Activated CD8-positive, alpha-beta memory T cell treated with anti-CD3 and anti-CD28 coated beads for 4 hours (primary cell): Measurements from ENCODE around the gene UBALD2.
"Not testable (repeated sequence)": the region's sequence is repeated elsewhere in the genome, so short reads cannot be mapped to it uniquely, and the experiment has no call there.

Experiments
- DNase-seq, 2 donors: peaks; one replicate each; pipeline ENCODE4 v3.0.0-alpha.2; 2020; ENCODE audit warnings: low read depth in 2 of 2

The UBALD2 gene

DNA sequence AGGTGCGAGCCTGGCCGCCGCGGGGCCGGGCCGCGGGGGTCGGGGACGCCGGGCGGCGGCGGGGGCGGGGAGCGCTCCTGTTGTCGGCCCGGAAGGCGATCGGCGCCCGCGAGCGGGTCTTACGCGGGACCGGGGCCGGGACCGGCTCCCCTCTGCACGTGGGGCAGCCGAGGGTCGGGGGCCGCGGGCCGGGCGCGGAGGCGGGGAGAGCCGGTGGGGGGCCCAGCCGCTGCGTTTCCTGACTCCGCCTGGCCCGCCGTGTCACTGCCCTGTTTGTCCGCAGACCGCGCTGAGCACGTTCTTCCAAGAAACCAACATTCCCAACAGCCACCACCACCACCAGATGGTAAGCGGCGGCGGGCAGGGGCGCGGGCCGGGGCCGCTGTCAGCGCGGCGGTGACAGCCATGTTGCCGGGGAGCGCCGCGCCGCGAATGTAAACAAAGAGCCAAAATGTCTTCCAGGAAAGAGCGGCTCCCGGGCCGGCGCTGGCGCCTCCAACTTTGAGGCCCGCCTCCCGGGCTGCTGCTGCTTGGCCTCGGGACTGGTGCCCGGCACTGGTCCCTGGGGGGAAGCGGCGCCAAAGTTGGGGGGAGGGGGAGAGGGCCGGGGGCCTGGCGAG, 586 bp downstream of the UBALD2 start:
- no peak for DNase-seq

DNA sequence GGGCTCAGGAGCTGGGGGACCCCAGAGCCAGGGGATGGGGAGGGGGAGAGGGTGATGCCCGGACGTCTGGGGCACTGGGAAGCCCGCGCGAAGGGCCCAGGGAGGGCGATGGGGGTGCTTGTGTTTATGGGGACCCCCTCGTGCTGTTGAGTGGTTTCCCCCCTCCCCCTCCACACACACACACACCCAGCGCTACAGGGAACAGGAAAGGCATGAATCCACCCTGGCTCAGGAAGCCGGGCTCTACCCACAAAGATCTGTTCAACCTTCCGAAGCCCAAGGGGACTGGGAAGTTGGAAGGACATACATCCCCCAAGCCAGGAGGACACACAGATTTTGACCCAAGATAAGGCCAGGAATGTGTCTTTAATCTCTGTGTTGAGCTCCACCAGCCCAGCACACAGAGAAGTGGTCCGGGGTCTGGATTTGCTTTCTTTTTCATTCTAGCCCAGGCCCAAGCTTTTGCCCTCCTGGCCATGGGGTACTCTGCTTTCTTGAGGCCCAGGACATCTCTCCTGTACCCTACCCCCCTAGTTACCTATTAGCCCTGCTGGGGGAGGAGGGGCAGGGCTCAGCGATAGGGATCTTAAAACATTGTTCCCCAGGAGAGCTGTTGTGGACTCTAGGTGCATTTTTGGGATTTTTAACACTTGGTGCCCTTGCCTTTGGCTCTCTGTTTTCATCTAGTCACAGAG, 1.2 kb downstream of the UBALD2 start:
- no peak for DNase-seq

DNA sequence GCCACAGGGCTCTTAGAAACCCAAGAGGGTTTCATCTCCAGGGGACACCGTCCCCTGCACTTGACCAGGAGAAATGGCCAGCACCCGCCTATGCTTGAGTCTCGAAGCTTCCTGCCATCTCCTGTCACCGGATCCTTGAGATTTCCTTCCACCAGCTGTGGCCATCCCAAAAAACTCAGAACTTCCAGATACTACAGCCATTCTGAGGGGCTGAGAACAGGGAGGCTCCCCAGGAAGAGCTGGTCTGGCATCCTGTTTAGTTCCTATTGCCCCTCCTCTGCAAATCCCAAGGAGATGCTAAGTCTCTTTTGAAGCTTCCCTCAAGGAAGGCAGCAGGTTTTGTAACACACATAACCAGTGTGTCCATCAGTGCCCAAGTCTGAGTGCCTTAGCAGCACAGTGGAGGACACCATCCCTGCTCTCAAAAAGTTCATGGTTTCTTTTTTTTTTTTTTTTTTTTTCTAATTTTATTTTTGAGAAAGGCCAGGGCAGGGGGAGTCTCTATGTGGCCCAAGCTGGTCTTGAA, 2.0 kb downstream of the UBALD2 start:
- DNase-seq, result no peak

DNA sequence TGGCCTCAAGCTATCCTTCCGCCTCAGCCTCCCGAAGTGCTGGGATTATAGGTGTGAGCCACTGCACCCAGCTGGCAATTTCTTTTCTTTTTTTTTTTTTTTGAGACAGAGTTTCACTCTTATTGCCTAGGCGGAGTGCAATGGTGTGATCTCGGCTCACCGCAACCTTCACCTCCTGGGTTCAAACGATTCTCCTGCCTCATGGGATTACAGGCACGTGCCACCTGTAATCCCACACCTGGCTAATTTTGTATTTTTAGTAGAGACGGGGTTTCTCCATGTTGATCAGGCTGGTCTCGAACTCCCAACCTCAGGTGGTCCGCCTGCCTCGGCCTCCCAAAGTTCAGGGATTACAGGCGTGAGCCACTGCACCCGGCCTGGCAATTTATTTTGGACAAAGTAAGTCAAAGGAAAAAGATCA, 2.4 kb downstream of the UBALD2 start:
- not testable (repeated sequence) for DNase-seq

DNA sequence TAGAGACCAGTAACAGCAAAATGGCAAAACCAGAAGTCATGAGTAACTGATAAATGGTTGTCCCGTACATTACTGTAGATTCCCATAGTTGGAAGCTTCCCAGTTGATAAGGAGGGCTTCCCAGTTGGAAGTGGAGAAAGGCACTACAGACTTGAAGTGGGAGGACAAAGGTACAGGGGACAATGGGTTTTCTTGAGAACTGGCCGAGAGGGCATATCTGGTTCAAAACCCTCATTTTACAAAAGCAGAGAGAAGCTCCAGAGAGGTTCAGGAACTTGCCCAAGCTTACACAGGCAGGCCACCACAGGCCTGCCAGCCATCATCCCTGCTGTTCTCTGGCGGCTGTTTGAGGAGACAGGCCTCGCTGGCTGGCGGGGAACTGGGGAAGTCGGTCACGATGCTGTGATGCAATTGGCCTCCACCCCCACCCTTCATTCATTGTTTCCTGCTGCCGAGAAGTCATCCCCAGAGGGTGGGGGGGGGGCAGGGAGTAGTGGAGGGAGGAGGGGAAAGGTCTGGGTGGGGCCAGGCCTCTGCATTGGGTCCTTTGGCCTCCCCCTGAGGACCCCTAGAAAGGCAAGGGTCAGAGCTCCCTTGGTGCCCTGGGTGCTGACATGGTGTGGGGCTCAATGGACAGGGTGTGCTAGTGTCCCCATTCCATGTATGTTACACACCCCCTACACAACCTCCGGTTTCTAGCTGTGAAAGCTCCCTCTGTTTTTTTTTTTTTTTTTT, 3.0 kb downstream of the UBALD2 start:
- peak; percentile 42 to 68 for DNase-seq

DNA sequence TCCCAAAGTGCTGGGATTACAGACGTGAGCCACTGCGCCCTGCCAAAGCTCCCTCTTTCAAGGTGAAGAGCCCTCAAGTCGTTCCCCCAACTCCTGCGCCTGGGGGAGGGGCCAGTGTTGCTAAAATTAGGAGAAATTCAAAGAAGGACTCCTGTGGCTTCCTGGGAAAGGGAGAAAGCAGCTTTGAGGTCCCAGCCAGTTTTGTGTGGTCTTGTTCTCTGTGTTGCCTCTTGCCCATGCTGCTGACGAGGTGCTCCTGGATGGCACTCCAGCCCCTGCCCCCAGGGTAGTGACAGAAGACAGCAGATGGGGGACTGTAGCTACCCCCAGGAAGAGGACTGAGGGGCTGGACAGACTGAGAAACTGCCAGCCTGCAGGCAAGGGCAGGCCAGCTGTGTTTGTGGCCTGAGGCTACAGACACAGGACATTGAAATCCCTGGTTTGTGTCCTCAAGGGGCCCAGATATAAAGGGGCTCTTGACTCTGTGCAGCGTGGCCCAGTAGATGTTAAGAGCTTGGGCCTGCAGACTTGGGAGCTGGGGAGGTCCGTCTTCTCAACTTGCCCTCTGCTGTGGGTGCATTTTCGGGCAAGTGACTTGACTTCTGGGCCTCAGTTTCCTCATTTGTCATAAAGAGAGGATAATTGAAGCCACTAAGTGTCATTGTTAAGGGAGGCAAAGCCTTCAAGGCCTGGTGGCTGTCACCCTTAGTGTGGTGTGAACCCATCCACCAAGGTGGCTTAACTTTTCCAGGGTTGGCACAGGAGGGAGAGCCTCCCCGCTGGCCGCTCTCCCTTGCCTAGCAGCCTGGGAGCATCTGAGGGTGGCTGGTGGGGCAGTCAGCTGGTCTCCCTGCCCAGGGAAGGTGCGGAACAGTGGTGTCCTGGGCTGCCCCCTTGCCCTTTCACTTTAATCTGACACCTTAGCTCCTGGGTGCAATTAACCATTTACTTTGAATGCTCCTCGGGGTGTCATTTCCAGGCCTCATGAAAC, 4.1 kb downstream of the UBALD2 start:
- DNase-seq, result no peak

DNA sequence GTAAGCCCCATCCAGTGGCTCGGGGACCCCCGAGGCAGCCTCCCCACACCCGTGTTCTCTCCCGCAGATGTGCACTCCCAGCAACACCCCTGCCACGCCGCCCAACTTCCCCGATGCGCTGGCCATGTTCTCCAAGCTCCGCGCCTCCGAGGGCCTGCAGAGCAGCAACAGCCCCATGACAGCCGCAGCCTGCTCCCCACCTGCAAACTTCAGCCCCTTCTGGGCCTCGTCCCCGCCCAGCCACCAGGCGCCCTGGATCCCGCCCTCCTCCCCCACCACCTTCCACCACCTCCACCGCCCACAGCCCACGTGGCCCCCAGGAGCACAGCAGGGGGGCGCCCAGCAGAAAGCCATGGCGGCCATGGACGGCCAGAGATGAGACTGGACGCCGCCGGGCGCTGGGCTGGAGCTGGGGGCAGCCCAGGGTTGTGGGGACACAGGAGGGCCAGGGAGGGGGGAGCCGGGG, 5.0 kb downstream of the UBALD2 start:
- DNase-seq, result no peak

DNA sequence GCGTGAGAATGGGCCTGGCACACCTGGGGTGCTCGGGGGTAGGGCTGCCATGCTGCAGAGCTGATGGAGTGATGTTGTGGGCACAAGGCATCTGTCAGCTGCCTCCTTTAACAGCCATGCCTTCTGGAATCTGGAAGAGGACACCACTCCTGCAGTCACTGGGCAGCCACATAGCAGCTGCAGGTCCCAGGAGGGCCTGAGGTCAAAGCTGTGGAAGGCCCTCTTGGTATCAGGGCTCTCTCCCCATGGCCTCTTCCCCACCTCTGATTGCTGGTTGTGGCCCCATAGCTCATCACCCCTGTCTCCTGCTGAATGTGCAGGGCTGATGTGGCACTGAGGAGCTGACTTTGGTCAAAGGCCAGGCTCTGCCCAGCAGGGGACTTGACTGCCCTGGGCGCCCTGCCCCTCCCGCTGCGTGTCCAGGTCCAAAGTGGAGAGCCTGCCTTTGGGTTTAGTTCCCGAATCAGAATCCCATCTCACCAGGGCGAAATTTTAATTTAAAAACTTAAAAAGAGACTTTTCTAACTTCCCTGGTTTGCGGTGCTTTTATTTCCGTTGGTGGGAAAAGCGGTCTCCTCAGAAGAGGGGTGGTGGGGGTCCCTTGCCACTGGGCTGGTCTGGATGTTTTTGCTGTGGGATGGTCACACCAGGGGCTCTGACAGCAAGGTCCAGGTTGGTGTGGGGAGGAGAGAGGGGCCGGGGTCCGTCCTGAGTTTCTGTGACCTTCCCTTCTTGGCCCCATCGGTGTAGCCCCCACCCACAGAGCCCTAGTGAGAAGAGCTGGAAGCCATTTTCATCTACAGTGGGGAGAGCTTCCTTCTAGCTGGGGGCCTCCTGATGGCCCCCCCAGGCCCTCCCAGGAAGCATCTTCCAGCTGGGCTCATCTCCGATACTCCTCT, 5.9 kb downstream of the UBALD2 start:
- DNase-seq, result no peak

DNA sequence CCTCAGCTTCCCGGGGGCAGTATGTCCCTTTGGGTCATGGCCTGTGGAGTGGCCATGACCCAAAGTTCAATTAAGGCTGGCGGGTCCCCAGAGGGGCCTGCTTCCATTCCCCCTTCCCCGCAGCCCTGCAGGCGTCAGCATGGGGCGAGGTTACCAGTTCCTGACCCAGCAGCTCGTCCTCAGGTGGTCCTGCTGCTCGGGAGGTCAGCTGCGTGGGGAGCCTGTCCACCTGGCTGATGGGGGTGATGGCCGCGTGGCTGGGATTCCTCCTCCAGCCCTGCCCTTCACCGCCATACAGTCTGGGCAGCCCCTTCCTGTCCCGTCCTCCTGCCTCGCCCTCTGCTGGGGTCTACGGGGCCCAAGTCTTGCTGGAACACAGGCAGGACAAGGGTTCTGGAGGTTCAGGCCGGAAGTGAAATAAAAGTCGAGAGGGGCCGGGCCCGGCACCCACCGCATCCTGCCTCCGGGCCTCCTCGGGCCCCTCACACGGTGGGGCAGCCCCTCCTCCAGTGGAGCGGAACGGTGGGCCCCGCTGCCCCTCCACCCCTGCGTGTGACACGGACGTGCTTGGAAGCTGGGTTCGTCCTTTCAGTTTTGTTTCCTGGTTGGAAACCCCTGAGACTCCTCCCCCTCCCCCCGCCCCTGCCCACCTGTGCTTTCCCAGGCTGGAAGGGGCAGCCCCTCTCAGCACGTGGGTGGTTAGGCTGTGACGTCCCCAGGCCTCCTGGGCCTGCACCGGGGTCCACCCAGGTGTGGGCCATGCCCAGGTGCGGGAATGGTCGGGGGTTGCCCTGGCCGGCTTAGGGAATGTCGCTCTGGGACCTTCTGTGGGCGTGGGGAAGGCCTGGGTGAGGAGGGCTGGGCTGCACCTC, 6.8 kb downstream of the UBALD2 start:
- DNase-seq, result peak; percentile 66 to 82

DNA sequence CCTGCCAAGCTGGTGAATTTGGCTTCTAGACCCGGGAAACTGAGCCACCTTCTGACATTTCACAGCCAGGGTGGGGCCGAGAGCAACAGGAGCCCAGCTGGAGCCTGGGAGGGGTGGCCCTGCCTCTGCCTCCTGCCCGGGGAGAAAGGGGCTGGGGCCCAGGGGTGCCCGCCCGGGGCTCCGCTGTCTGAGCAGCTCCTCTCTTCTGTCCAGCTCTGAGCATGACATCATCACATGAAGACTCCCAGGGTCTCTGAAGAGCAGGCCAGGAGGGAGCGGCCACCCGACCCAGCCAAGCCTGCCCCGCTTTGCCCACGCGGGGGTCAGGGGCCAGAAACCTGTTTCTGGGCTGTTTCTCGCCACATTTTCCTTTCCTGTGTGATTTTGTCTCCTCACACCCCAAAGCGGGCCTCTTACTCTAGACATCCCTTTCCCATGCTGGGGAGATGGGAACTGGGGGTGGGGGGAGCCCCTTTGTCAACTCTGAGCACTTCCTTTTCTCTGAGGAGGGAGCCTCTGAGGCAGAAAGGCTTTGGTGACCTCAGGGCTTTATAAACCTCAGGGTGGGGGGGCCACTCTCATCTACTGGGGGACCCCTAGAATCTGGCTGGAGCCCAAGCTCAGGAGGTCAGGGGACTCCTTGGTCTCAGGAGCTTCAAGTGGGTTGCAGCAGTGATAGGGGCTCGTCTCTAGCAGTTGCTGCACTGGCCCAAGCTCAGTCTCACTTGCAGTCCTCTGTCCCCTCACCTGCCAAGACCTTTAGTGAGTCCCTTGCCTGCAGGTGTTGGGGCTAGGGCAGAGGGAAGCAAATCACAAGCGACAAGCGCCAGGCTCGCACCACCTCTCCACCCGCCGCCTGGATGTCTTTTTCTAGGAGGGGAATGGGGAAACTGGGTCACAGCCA, 7.6 kb downstream of the UBALD2 start:
- DNase-seq, result peak in 1 of 2 donors; percentile 47

DNA sequence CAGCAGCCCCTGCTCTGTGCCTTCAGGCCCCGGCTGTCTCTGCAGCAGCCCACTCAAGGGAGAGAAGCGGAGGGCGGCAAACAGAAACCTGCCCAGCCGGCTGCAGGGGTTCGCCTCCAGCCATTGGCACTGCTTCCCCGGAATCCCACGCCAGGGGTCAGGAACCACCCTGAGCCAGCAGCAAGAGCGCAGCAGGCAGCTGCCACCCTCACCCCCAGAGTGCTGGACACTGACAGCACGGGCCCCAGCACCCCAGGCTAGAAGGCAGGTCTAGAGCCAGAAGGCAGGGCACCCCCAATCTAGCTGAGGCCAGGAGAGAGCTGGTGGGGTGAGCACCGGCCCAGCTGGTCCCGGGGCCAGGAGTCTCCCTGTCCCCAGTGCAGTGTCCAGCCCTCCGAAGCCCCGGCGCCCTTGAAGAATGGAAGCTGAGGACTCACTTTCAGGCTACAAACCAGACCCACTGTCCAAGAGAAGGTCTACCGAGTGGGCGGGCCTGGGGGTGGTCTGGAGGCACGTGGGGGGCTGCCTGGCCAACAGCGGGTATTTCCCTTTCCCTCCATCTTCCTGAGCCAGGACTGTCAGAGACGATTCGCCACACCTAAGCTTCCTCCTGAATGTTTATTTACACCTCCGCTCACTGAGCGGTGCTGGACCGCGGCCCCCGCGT, 8.4 kb downstream of the UBALD2 start:
- no peak for DNase-seq

DNA sequence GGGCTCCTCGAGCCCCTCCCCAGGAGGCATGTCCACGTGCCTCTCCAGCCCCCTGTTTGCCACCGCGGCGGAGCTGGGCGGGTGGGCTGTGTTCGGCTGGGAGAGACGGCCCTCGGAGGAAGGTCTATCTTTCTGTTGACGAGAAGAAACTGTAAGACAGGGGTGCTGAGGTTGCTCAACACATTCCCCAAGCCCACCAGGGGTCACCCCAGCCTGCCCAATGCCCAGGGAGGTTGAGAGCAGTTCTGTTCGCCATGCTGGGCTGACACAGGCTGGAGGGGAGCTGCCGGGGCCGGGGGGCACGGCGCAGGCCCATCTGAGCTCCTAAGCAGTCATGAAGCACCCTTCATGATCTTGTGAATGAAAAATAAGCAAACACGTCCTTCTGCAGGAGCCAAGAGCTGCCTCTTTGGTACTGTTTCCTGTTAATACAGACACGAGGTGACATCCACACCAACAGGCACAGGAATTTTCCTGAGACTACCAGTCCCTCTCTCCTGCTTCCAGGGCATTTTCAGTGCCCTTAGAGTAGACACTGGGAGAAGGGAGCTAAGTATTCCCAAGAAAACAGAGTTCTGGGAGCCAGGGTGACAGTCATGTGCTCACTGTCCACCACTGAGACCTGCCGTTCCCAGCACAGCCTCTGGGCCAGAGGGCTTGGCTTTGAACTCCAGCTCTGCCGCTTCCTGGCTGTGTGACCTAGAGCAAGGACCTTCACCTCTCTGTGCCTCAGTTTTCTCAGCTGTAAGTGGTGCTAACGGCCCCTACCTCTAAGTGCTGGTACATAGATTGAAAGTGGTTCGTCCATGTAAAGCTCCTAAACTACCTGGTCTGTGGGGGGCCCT, 9.2 kb downstream of the UBALD2 start:
- DNase-seq, result no peak

DNA sequence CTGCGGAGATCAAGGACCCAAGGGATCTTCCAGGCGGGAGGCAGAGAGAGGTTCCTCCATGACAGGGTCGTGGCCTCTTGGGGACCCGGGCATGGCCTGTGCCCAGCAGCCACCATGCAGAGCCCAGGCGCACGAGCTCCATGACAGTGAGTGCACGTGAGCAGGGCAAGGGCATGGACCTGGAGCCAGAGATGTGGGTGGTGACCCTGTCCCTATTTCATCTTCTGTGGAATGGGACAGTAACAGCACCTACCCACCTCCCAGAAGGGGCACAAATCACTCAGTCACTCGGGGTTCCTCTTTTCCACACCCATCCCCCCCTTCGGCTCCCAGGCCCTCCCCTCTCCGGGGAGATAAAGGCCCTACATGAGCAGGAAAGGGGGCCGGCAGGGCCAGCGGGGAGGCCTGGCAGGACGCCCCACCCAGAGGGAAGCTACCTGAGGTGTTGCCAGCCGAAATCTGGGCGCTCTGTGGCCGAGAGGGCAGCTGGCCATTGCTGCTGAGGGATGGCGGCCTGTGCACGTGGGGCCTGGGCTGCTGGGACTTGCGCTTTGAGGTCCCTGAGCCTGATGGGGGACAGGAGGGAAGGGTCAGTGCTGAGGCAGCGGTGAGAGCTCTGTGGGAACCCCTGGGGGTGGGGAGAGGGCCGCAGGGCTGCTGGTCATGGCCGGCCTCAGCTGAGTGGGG, 10.4 kb downstream of the UBALD2 start:
- DNase-seq, result no peak

DNA sequence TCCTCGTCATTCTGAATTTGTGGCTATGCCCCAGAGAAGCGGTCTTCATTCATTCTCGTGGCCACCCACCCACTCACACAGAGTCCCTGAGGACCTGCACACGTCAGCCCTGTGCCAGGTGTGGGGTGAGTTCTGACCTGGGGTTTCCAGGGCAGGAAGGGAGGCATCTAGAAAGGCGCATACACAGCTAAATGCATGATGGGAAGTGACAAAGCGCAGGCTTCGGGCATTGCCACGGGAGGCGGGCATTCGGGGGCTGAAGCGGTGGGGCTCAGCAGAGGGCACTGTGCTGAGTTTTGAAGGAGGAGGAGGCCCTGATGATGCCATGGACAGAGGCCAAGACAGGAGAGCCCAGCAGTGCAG, 10.9 kb downstream of the UBALD2 start:
- no peak for DNase-seq

DNA sequence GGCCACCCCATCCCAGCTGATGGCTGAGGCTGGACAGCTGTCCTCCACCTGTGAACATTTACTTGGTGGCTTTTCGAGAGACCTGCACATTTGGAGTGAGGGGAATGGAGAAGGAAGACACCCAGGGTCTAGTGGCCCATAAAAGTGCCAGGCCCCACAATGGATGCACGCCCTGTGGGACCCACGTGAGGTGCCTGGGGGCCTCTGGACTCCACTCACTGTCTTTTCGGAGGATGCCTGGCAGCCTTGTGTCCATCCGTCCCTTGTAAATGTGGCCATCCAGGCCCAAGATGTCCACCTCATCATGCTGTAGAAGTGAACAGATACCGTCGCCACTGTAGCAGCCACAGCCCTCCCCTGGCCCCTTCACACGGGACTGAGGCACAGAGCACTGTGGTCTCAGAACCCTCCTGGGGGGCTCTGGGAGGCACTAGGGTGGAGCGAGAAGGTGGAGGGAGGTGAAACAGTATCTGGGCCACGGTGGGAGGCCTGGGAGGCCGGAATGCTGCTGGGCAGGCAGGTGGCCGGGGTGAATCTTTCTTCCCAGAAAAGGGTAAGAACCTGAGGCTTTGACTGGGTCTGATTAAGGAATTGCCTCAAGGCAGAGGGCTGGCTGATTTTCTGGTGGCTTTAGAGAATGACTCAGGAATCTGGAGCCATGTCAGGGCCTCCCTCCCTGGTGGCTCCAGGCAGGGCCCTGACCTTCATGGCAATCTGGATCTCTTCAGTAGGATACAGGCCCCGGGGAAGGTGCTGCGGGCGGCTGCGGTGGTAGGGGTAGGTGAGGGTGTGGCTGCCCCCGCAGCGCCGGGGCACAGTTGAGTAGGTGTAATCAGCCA, 11.5 kb downstream of the UBALD2 start:
- no peak for DNase-seq
